Measurements from ENCODE around the gene IFNLR1.
"Not testable (repeated sequence)": the region's sequence is repeated elsewhere in the genome, so short reads cannot be mapped to it uniquely, and the experiment has no call there.

IFNLR1 gene

DNA sequence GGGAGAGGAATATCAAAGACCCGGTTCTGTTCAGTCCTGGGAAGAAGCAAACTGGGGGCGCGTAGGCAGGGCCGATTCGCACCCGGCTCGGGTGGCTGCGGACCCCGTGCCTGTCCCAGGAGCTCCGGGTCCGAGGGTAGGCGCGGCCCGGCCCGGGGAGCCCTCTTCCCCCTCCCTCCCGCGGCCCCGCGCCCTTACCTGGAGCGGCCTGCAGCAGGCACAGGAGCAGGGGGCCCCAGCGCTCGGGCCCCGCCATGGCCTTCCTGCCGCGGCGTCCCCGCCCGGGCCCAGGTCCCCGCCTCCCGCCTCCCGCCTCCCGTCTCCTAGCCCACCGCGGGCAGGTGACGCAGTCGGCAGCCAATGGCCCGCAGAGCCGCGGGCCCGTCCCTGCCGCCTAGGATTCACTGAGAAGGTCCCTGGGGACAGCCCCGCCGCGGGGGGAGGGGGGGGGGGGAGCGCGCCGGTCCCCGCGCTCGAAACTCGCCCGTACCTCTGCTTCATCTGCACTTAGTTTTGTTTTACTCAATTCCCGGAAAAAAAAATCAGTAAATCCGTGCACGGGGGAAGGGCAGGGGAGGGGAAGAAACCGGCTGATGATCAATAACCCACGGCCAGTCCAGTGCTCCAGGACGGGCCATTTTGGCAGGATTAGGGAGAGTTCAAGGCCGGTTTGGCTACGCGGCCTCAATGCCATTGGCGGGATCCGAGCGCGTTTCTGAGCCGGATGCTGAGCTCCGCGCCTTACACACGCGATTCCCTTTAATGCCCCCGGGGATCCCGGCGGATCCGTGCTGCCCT lies at the start of gene IFNLR1:
TSS of gene IFNLR1 (minus strand) at position 297 of the 798 bp plus-strand sequence. CDS start at position 256, 41 bp downstream.
- peak; percentile 49 to 78 (median 65) for DNase-seq (ENCODE audit: low read depth in 2 of 3, low spot score in 1 of 3)

DNA sequence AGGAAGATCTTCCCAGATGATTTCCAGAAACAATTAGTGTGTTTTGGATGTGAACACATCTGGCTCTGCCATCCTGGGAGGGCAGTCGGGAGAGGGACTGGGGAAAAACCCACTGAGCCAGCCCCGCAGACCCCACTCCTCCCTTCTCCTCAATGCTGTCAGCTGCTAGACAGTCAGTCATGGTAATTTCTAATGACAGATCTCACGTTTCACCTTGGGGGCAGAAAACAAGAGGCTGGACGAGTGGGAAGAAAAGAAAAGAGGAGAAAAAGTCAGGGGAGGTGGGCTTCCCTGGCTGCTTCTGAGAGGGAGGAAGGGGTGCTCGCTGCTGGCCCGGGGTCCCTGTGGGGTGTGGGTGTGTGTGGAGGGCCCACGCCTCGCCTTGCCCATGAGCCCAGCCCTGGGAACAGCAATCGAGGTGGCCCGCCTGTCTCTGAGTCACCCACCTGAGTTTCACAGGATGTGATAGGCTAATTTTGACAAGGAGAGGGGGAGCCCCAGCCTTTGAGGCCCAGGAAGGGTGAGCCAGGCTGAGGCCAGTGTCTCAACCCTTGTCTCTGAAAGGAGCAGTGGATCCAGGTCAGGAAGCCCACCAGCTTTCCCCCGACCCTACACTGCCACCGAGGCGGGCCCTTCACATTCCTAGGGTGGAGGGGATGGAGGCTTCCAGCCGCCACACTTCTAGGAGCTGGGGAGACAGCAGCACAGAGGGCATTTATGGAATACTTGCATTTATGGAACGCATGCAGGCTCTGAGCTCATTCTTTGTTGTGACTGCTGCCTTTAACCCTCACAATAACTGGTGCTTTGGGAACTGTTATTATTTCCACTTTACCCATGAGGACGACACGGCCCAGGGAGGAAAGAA lies 49.1 kb upstream of the IFNLR1 start:
- peak; percentile 29 to 40 (median 39) for DNase-seq (ENCODE audit: low read depth in 2 of 3, low spot score in 1 of 3)

DNA sequence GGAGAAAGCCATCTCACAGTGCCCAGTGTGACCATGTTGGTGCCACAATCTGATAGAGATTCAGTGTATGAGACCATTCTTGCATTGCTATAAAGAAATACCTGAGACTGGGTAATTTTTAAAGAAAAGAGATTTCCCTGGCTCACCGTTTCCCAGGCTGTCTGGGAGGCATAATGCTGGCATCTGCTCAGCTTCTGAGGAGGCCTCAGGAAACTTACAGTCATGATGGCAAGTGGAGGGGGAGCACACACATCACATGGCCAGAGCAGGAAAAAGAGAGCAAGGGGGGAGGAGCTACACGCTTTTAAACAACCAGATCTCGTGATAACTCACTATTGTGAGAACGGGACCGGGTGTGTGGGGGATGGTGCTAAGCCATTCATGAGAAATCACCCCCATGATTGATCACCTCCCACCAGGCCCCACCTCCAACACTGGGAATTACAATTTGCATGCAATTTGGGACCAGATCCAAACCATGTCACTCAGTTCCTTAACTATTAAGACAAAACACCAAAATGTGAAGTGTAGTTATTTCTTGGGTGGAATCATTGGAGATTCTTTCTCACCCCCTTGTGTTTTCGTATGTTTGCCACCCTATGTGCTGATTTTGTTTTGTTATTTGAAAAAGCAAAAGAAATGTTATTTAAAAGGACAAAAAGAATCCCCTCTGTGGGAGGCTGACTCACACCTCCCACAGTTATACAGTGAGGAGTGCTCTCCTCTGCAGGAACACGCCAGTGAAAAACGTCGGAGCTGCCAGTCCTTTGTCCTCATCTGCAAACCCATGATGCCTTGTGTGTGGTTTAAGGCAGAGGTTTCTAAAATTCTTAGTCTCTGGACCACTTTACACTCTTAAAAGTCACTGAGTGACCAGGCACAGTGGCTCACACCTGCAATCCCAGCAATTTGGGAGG lies 46.9 kb upstream of the IFNLR1 start:
- DNase-seq (ENCODE audit: low read depth in 2 of 3, low spot score in 1 of 3): no peak

DNA sequence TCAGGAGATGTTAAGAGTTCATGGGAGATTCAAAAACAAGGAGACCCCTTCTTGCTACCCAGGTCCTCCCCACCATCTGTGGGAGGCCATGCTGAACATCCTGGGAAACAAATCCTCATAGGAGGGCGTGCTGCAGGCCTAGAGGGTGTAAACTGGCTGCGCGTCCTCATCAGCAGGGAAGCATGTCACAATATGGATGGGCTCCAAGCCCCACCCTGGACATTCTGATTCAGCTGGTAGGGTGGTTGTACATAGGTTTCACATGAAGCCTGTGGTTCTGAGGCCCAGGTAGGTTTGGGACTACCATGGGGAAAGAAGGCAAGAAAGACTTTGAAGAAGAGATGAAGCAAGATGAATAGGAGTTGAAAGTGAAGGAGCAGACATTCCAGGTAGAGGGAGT lies 44.6 kb upstream of the IFNLR1 start:
- DNase-seq (ENCODE audit: low read depth in 2 of 3, low spot score in 1 of 3): no peak

DNA sequence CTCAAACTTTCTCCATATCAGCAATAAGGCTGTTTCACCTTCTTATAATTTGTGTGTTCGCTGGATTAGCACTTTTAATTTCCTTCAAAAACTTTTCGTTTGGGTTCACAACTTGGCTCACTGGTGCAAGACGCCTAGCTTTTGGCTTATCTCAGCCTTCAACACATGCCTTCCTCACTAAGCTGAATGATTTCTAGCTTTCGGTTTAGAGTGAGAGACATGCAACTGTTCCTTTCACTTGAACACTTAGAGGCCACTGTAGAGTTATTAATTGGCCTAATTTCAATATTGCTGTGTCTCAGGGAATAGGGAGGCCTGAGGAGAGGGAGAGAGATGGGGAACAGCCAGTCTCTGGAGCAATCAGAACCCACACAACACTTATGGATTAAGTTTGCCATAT lies 41.2 kb upstream of the IFNLR1 start:
- no peak for DNase-seq (ENCODE audit: low read depth in 2 of 3, low spot score in 1 of 3)

DNA sequence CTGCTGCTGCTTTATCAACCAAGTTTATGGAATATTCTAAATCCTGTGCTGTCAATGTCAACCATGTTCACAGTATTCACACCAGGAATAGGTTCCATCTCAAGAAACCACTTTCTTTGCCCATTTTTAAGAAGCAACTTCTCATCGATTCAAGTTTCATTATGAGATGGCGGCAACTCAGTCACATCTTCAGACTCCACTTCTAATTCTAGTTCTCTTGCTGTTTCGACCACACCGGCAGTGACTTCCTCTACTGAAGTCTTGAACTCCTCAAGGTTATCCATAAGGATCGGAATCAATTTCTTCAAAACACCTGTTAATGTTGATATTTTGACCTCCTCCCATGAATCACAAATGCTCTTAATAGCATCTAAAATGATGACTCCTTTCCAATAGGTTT lies 39.7 kb upstream of the IFNLR1 start:
- DNase-seq (ENCODE audit: low read depth in 2 of 3, low spot score in 1 of 3): no peak

DNA sequence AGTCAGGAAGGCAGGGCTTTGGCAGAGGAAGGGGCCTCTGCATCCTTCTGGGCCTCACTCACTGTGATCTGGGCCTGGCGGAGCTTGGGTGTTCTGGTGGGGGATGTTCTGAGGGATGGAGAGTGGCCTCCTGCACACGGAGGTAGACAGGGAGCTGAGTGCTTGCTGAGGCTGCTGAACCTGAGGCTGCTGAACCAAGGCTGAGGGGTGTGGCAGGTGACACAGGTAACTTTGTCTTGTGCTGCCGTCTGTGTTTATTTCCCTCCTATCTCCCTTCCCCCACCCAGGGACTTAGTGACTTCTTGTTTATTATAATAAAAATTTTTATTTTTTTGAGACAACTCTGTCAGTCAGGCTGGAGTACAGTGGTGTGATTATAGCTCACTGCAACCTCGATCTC lies 37.7 kb upstream of the IFNLR1 start:
- DNase-seq (ENCODE audit: low read depth in 2 of 3, low spot score in 1 of 3): no peak

DNA sequence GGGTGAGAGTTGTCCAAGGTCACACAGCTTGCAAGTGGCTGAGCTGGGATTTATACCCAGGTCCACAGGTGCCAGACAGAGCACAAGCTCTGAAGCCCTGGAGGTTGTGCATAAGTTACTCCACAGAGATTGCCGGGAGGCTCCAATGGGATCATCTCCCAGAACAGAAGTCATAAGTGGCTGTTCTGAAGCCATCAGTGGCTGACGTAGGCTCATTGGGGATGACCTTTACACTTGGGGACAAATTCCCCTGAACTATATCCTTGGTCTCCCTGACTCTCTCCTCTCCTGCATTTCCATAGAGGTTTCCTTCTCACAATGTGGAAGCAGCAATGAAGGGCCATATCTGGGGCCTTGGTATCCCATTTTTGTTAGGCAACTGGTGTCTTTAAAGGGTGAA lies 37.0 kb upstream of the IFNLR1 start:
- DNase-seq (ENCODE audit: low read depth in 2 of 3, low spot score in 1 of 3): no peak

DNA sequence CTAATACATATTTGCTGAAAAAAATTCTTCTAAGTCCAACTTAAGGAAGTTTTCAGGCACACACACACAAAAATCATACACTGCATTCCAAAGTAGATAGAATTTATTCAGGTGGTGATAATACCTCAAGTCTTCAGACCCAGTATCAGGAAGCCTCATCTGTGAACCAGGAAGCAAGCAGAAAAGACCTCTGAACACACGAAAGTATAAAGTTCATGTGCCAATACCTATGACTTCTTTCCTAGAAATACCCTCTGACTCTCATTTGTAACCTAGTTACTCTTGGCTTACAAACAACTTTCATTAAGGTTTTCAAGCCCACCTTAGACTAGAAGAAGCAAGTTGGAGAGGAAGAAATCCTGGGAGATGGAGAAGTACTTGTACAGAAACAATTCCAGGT lies 35.7 kb upstream of the IFNLR1 start:
- no peak for DNase-seq (ENCODE audit: low read depth in 2 of 3, low spot score in 1 of 3)

DNA sequence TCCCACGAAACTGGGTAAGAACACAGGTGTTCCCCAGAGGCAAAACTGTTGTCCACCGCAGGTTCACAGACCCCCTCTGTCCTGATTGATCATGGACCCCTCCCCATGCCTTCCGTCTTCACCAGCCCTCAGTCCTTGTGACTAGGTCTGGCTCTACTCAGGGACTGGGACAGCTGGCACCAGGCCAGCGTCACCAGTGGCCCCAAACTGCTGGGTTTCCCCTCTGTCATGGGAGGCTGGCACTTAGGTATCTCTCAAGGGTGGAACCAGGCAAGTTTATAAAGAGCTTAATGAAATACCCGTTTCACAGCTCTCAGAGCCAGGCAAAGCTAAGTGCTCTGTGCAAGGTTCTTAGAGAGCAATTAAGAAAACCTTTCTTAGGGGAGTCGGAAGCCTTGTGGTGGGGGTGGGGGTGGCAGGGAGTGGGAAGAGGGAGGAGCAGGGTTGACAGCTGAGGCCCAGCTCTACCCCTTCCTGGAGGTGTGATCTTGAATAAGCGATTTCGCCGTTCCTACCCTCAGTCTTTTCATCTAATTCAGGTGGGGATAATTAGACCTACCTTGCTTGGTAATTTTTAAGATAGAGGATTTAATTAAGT lies 35.0 kb upstream of the IFNLR1 start:
- DNase-seq (ENCODE audit: low read depth in 2 of 3, low spot score in 1 of 3): no peak

DNA sequence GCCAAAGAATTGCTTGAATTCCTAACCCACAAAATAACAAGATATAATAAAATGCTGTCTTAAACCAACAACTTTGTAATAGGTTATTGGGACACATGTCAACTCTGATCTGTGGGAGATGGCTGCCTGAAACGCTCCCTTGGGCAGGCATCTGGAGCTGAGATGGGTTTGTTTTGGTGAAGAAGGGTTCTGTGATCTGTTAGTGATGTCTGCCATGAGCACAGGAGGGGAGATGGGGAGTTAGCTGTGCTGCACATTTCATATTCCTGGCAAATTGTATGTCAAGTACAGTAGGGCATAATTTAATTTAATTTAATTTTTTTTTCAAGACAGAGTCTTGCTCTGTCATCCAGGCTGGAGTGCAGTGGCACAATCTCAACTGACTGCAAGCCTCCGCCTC lies 34.2 kb upstream of the IFNLR1 start:
- DNase-seq (ENCODE audit: low read depth in 2 of 3, low spot score in 1 of 3): no peak

DNA sequence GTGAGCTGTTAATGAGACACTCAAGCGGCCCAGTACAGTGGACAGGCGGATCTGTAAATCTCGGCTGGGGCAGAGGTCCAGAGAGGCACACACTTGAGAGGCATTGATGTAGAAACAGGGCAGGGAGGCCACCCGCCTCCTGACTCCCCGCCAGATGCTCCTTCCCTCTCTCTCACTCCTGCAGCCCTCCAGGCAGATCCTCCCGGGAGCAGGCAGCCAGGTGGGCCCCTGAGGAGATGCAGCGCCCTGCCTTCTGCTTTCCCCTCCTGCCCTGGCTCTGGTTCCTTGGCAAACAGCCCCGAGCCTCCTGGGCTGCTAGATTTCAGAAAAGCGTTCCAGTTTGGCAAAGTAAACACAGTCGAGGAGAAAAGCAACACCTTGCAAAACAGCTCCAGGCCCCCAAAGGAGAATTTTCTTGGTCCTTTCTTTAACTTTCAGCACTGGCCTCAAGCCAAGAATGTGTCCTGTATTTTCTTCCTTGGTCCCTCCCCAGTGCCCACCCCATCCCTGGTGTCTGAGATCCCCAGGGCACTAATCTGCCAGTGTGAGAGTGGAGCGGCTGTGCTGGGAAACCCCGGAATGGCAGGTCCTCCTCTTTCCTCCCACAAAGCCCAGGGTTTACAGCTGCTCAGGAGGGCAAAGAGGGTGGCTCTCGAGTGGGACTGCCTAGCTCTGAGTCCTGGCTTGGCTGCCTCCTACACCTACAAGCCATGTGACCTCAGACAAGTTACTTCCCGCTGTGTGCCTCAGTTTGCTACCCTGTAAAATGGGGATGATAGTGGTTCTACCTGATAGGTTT lies 29.4 kb upstream of the IFNLR1 start:
- no peak for DNase-seq (ENCODE audit: low read depth in 2 of 3, low spot score in 1 of 3)

DNA sequence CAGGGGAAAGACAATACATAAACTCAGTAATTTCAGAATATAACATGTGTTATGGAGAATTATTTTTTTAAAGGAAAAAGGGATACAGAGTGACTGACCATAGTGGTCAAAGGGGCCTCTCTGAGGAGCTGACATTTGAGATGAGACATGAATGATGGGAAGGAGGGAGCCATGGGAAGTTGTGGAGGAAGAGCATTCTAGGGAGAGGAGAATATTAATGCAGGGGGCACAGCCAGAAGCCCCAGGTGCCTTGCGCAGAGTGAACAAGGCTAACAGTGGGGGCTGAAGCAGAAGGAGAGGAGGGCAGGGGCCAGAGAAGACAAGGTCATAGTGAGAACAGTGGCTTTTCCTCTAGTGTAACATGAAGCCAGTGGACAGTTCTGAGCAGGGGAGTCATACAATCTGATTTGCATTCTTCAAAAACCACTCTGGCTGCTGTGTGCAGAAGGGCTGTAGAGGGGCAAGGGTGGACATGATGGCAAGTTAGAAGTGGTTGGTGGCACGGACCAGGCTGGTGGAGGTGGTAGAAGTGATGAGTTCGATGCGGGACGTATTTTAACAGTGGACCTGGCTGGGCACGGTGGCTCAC lies 28.2 kb upstream of the IFNLR1 start:
- no peak for DNase-seq (ENCODE audit: low read depth in 2 of 3, low spot score in 1 of 3)

DNA sequence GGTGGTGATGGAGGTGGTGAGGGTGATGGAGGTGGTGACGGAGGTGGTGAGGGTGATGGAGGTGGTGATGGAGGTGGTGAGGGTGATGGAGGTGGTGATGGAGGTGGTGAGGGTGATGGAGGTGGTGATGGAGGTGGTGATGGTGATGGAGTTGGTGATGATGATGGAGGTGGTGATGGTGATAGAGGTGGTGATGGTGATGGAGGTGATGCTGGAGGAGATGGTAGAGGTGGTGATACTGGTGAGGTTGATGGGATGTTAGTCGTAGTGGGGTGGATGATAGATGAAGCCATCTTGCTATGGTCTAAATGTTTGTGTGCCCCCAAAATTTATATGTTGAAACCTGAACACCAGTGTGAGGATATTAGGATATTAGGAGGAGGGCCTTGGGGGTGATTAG lies 25.3 kb upstream of the IFNLR1 start:
- DNase-seq (ENCODE audit: low read depth in 2 of 3, low spot score in 1 of 3): no peak

DNA sequence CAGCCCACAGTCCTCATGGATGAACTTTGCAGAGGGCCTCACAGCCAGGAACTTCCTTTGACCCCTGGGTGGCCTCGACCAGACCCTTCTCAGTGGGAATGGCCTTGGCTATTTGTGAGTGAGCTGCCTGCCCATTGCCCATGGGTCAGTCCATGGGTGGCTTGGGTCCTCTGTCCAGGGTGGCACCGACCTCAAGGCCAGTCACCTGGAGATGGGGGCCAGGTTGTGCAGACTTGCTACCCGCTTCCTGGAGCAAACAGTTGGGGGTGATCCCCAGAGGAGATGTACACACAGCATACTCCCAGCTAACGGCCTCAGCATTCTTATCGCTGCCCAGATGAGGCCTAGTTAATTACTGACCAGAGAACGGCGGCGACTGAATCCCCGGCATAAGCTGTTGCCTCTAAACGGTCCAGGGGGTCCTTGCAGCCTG lies 23.1 kb upstream of the IFNLR1 start:
- no peak for DNase-seq (ENCODE audit: low read depth in 2 of 3, low spot score in 1 of 3)

DNA sequence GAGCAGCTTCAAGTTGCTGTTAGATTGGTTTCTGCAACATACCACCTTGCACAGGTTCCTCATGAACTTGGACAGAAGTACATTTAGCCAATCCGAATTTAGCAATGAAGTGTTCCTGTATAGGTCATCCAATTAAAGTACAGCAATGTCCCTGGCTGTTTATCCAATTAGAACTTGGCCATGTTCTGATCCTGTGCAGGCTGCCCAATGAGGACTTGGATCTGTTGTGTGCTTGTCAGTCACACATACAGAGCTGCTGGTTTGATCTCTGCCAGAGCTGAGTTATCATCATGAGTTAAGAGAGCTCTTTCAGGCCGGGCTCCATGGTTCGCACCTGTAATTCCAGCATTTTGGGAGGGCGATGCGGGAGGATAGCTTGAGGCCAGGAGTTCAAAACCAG lies 22.0 kb upstream of the IFNLR1 start:
- DNase-seq (ENCODE audit: low read depth in 2 of 3, low spot score in 1 of 3): no peak

DNA sequence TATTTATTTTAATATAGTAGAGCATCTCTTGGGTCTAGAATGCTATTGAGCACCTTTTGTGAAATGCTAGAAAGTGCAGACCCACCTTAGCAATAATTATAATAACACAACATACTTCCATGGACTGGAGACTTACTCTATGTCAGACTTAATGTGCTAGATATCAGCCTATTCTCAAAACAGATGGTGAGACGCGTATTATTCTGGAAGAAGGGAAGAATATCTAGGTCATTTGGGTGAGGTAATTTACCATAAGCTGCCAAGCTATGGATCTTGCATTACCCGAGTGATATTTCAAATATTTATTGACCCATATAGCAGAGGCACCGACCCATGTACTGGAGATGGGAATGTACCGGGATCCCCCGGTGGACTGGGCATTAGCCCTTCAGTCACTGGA lies 20.6 kb upstream of the IFNLR1 start:
- DNase-seq (ENCODE audit: low read depth in 2 of 3, low spot score in 1 of 3): no peak

DNA sequence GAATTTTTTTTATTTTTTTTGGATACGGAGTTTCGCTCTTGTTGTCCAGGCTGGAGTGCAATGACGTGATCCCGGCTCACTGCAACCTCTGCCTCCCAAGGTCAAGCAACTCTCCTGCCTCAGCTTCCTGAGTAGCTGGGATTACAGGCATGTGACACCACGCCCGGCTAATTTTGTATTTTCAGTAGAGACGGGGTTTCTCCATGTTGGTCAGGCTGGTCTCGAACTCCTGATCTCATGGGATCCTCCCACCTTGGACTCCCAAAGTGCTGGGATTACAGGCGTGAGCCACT lies 20.3 kb upstream of the IFNLR1 start:
- not testable (repeated sequence) for DNase-seq (ENCODE audit: low read depth in 2 of 3, low spot score in 1 of 3)

DNA sequence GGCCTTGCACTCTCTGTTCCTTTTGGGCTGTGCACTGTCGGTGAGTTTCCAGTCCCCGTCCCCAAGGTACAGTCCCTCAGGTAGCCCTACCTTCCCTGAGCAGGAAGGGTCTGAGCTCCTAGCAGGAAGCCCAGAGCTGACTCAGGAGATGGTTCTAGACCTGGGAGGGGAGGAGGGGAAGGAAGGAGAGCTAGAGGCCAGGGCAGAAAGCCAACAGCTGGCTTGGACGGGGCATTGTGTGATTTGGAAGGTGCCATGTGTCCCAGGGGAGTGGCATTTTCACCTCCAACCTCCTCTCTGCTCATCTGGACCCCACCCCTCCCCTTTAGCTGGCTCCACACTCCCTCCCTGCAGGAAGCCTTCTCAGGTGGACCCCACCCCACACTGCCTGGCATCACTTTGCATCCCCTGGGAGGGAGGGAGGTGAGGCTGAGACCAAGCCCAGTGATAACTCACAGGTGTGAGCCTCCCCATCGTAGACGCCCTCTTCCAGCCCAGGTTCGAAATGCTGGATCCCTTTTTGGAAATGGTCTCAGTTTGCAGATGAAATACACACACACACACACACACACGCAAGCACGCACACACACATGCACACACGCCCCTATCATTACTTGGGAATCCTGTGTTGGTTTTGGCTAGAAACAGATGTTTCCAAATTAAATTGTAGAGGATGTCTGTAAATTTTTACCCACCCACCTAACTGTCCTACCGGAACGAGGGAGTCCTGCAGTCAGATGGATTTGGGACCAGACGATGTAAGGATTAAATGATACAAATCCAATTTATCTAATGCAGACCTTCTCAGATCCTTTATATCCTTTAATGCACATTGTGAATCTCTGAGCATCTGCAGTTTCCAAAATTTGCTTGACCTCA lies 19.7 kb upstream of the IFNLR1 start:
- DNase-seq (ENCODE audit: low read depth in 2 of 3, low spot score in 1 of 3): no peak
